BJ (cell line): Measurements from ENCODE around the gene FN1. TPM values are rescaled to one million over a fixed set of nuclear protein-coding genes. Genes with fewer than 3 reads are reported as not detected.

Experiments
- CTCF ChIA-PET: fragments of 350-600 bp; formaldehyde crosslinking; extraction: SDS; loops from one replicate; lab custom pipeline; 2021; ENCODE audit warnings: antibody characterized with exemption, inconsistent platforms; lab: Yijun Ruan, JAX
- POLR2A ChIA-PET: fragments of 300-600 bp; sonication (Branson Sonifier 250); formaldehyde crosslinking; extraction: SDS; loops from one replicate; lab custom pipeline; 2021; ENCODE audit warnings: antibody characterized with exemption; lab: Charles Lee
- DNase-seq: peaks from one replicate; pipeline ENCODE4 v3.0.0-alpha.2; 2011; ENCODE audit warnings: low read depth
- H3K27me3 ChIP-seq: 2 replicates; pipeline ENCODE4 v1.6.0; 2011; ENCODE audit warnings: low read length; ENCODE audit not compliant: control insufficient read depth, insufficient read depth
- H3K36me3 ChIP-seq: 2 replicates; pipeline ENCODE4 v1.5.1; 2011; ENCODE audit warnings: low read length; ENCODE audit not compliant: control insufficient read depth, insufficient read depth
- H3K4me3 ChIP-seq: 2 replicates; pipeline ENCODE4 v1.5.1; 2011; ENCODE audit warnings: low read depth, mild to moderate bottlenecking, control low read depth, low read length
- polyA plus RNA-seq: library from polyadenylated mRNA; depleted of rRNA; stranded (reverse); fragments of >200 nt; gene quantifications from 2 replicates; pipeline ENCODE4 v1.2.3, GENCODE V29; 2011
- TF ChIP-seq, protein P1 (sequence below): IDR thresholded peaks from 2 replicates; pipeline ENCODE4 v1.5.1; 2011; ENCODE audit warnings: low read depth, mild to moderate bottlenecking, control low read depth, inconsistent platforms, low read length, moderate library complexity; ENCODE audit not compliant: insufficient read depth

Gene FN1
- polyA plus RNA-seq, 1 experiment, result 5,814 TPM

DNA sequence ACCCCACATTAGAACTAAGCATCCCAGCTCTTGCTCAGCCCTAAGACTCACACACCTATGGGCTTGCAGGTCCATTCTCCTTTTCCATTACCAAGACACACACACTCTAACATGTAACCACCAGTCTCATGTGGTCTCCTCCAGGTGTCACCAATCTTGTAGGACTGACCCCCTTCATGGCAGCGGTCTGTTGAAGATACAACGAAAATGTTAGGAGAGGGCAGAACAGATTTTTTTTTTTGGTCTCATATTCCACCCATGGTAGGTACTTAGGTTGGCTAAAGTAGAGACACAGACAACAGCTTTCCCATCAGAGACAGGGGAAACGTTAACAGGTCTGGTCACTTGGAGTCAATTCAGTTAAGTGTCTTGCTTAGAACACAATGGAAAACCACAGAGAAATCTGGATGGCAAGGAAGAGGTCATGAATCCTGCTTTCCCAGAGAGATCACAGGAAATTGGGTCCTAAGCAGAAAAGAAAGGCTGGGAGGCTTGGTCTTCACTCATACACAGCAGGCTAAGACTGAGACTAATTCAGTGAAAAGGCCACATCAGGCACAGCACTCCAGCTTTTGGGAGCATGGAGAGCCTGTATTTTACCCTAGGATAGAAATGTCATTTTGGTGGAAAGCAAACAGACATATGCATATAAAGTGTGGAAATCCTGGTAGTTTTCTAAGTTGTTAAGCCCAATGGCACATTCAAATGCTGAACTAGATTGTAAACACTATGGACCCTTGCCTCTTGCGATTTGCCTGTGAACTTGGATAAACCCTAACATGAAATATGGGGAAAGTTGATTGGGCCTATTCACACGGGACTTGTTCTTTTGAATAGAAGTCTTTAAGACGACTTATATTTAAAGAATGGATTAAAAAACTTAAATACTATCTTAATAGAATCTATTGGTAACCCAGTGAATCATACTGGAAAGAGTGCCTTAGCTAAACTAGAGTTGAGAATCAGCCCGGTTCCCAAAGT is 3.8 kb downstream of the FN1 start:
- Histone ChIP-seq H3K27me3 (no peaks in the 10 kb centered on the region), H3K4me3 (no peak overlapping the region), H3K36me3 (peaks cover 9% of the 10 kb centered on the region)
- ChIA-PET CTCF (interaction anchor here (0.6 to 1.3 kb wide), 2 partner anchors 265 to 499 kb away, joined by 4 to 7 read pairs; no protein-coding TSS in a partner anchor), POLR2A (no interaction called here)
- TF ChIP-seq, protein P1, sequence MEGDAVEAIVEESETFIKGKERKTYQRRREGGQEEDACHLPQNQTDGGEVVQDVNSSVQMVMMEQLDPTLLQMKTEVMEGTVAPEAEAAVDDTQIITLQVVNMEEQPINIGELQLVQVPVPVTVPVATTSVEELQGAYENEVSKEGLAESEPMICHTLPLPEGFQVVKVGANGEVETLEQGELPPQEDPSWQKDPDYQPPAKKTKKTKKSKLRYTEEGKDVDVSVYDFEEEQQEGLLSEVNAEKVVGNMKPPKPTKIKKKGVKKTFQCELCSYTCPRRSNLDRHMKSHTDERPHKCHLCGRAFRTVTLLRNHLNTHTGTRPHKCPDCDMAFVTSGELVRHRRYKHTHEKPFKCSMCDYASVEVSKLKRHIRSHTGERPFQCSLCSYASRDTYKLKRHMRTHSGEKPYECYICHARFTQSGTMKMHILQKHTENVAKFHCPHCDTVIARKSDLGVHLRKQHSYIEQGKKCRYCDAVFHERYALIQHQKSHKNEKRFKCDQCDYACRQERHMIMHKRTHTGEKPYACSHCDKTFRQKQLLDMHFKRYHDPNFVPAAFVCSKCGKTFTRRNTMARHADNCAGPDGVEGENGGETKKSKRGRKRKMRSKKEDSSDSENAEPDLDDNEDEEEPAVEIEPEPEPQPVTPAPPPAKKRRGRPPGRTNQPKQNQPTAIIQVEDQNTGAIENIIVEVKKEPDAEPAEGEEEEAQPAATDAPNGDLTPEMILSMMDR, result no peak
- no peak for DNase-seq

DNA sequence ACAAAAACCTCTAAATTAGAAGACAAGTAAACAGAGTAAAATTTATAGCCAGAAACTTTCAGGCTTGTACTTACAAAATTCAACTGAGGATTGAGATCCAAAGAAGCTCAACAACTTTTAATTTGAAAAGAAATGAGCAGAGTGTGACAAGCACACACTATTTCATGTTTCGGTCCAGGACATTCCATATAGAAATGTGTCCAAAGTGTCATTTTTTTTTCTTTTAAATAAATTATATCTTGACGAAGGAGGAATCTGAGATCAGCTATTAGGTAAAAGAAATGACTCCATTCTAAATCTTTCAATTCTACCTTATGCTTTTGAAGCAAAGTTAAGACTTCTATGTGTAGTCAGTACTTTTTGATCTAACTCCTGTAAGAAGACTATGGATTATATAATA is 4.6 kb downstream of the FN1 start:
- ChIA-PET POLR2A (interaction anchor here (0.5 to 0.7 kb wide), 3 partner anchors 70 to 403 kb away, joined by 3 read pairs; no protein-coding TSS in a partner anchor), CTCF (interaction anchor here (1.3 to 1.7 kb wide), 2 partner anchors 15 to 500 kb away, joined by 4 to 5 read pairs; no protein-coding TSS in a partner anchor)
- Histone ChIP-seq H3K4me3 (no peak overlapping the region), H3K36me3 (peaks cover 11% of the 10 kb centered on the region), H3K27me3 (no peaks in the 10 kb centered on the region)
- DNase-seq, result no peak
- TF ChIP-seq, protein P1, result no peak

DNA sequence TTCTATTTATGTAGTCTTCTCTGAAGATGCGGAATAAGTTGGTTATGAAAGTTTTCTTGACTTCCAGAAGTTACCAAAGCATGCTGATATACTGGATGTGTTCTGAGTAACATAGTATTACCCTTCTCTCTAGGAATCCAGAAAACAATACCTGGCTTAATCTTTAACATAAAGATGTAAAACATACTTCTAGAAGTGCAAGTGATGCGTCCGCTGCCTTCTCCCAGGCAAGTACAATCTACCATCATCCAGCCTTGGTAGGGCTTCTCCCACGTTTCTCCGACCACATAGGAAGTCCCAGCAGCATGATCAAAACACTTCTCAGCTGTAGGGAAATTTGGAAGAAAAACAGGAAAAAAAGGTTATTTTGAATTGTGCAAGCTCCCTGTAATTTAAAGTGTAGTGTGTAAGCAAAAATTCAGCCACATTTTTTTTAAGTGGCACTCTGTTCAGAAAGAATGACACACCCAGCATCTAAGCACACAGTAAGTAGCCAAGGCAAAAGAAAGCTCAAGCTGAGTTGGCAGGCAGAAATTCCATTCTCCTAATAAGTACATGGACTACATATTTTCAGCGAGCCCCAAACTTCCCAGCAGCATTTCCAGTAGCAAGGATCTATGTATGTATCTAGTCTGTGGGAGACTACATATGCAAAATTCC is 5.2 kb downstream of the FN1 start:
- no peaks in the 10 kb centered on the region for H3K27me3 ChIP-seq
- ChIA-PET POLR2A (interaction anchor here (0.5 to 0.7 kb wide), 5 partner anchors 12 to 404 kb away, joined by 3 read pairs; no protein-coding TSS in a partner anchor), CTCF (interaction anchor here (1.0 to 1.7 kb wide), 2 partner anchors 14 to 501 kb away, joined by 3 to 5 read pairs; no protein-coding TSS in a partner anchor)
- TF ChIP-seq, protein P1, result no peak
- no peak for DNase-seq
- H3K36me3 ChIP-seq, result peaks cover 12% of the 10 kb centered on the region
- H3K4me3 ChIP-seq, result no peak overlapping the region

DNA sequence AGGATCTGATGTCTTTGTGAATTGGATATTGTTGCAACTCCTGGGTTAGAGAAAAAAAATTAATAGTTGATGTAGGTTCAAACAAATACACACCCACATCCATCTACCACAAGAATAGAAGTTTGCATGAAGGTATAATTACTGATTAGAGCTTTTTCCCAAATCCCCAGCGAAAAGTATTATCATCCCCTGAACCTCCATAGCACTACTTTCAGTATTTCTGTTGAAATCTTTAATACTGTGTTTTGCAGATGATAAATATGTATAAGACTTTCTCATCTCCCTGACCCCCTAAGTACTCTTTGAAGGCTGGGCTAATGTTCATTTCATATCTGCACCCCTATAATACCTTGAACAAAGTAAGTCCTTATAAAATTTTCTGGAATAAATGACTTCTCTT is 6.4 kb downstream of the FN1 start:
- no peak overlapping the region for H3K4me3 ChIP-seq
- H3K36me3 ChIP-seq, result peaks cover 14% of the 10 kb centered on the region
- no peaks in the 10 kb centered on the region for H3K27me3 ChIP-seq
- ChIA-PET POLR2A (no interaction called here), CTCF (interaction anchor here (1.7 kb wide), 1 partner anchor 13 kb away, joined by 5 read pairs; no protein-coding TSS in a partner anchor)
- TF ChIP-seq, protein P1, result no peak
- no peak for DNase-seq
